ENCODE measurements around the gene MLLT10. TPM values are rescaled to one million over a fixed set of nuclear protein-coding genes. Genes with fewer than 3 reads are reported as not detected.

MLLT10 gene
- total and polyA plus RNA-seq, 10 of the 15 experiments (the other 5 are each of a cell fraction or from before 2014, with no cell fraction given): 8.7 to 61.1 (median 28.5) TPM

GRCh38 chr10:21626457-21627161 is 92.6 kb downstream of the MLLT10 start:
- WGBS (ENCODE audit: insufficient coverage, insufficient replicate concordance, low lambda C conversion rate, missing lambda C conversion rate): 98% methylated on average over 3 of the region's 3 CpGs
- Histone ChIP-seq H3K79me2 (ENCODE audit: control insufficient read depth, insufficient read depth, low read length) (no peaks in the 10 kb centered on the region), H3K4me3 (no peak overlapping the region), H3K27me3 (replicated peaks in 1 of 2; ENCODE audit: control insufficient read depth in 2 of 2, insufficient read depth in 2 of 2, low read length in 1 of 2) (no peaks in the 10 kb centered on the region), H3K36me3 (ENCODE audit: control insufficient read depth in 2 of 2, insufficient read depth in 2 of 2, low read length in 1 of 2) (peaks cover 2 to 7% of the 10 kb centered on the region in 2 experiments; a peak in 2 of 4 replicates), H4K20me1 (ENCODE audit: control insufficient read depth, insufficient read depth) (no peaks in the 10 kb centered on the region), H3K4me1 (ENCODE audit: control insufficient read depth, insufficient read depth, low read length) (no peaks in the 10 kb centered on the region), H3K4me2 (ENCODE audit: control insufficient read depth, insufficient read depth) (no peak overlapping the region), H2AFZ (ENCODE audit: control insufficient read depth, low read depth, low read length) (no peak overlapping the region), H3K9me3 (replicated peaks; ENCODE audit: control insufficient read depth, insufficient read depth, low read length) (no peaks in the 10 kb centered on the region), H3K9ac (ENCODE audit: control insufficient read depth, insufficient read depth, low read length) (no peak overlapping the region), H3K27ac (ENCODE audit: control insufficient read depth, insufficient read depth) (no peak overlapping the region)
- RAD21 ChIA-PET (ENCODE audit: unreplicated experiment): no interaction called here
- TF ChIP-seq EZH2 (IDR thresholded peaks at IDR 0.05; ENCODE audit: borderline replicate concordance, control insufficient read depth, low read depth, low read length) (no peak), SRF (IDR thresholded peaks at IDR 0.05; ENCODE audit: low read depth in 2 of 2, low read length in 2 of 2) (no peak), RB1 (IDR thresholded peaks at IDR 0.05; ENCODE audit: borderline replicate concordance) (no peak), NFYA (IDR thresholded peaks at IDR 0.05; ENCODE audit: borderline replicate concordance, low read depth, low read length) (no peak), NR2C2 (IDR thresholded peaks at IDR 0.05; ENCODE audit: borderline replicate concordance, control insufficient read depth, insufficient read length, low read depth) (no peak), ZZZ3 (IDR thresholded peaks at IDR 0.05; ENCODE audit: control insufficient read depth, insufficient read length, low read depth) (no peak), HDAC6 (IDR thresholded peaks at IDR 0.05; ENCODE audit: unreplicated experiment) (no peak), NRF1 (conservative IDR thresholded peaks at IDR 0.05; ENCODE audit: low read depth, low read length) (no peak), POLR2AphosphoS2 (IDR thresholded peaks at IDR 0.05; ENCODE audit: low read depth, low read length) (no peak), ZBTB11 (CRISPR knock-in tag; IDR thresholded peaks at IDR 0.05) (no peak), KLF5 (IDR thresholded peaks at IDR 0.05; ENCODE audit: partially characterized antibody) (no peak), ETV6 (conservative IDR thresholded peaks at IDR 0.05 in 1 of 2, IDR thresholded peaks at IDR 0.05 in 1 of 2; ENCODE audit: borderline replicate concordance in 1 of 2, low read depth in 1 of 2) (no peak)
- TF ChIP-seq, protein P1, sequence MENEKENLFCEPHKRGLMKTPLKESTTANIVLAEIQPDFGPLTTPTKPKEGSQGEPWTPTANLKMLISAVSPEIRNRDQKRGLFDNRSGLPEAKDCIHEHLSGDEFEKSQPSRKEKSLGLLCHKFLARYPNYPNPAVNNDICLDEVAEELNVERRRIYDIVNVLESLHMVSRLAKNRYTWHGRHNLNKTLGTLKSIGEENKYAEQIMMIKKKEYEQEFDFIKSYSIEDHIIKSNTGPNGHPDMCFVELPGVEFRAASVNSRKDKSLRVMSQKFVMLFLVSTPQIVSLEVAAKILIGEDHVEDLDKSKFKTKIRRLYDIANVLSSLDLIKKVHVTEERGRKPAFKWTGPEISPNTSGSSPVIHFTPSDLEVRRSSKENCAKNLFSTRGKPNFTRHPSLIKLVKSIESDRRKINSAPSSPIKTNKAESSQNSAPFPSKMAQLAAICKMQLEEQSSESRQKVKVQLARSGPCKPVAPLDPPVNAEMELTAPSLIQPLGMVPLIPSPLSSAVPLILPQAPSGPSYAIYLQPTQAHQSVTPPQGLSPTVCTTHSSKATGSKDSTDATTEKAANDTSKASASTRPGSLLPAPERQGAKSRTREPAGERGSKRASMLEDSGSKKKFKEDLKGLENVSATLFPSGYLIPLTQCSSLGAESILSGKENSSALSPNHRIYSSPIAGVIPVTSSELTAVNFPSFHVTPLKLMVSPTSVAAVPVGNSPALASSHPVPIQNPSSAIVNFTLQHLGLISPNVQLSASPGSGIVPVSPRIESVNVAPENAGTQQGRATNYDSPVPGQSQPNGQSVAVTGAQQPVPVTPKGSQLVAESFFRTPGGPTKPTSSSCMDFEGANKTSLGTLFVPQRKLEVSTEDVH (IDR thresholded peaks at IDR 0.05; ENCODE audit: low read depth, partially characterized antibody): no peak
- POLR2A ChIA-PET: no interaction called here
- in situ Hi-C loops (cut with MboI): no loop called here
- FAIRE-seq: no peak
- no peak for ATAC-seq
- DNase-seq (ENCODE audit: low read depth, low spot score): no peak
- BruUV-seq (replicated peaks): no TSS peak
- SMC1A ChIA-PET (ENCODE audit: uncharacterized antibody, unreplicated experiment): interaction anchor here (1.8 kb wide), 1 partner anchor 10 kb away, joined by 6 read pairs; no protein-coding TSS in a partner anchor
- intact Hi-C loops (cut with micrococcal nuclease; ENCODE audit: unreplicated experiment): no loop called here
- CTCF ChIA-PET: interaction anchor here (1.1 kb wide), 1 partner anchor 15 kb away, joined by 3 read pairs; no protein-coding TSS in a partner anchor

Measured in GM12878 (cell line).